ENCODE data around the gene TENM4.

Gene TENM4

DNA sequence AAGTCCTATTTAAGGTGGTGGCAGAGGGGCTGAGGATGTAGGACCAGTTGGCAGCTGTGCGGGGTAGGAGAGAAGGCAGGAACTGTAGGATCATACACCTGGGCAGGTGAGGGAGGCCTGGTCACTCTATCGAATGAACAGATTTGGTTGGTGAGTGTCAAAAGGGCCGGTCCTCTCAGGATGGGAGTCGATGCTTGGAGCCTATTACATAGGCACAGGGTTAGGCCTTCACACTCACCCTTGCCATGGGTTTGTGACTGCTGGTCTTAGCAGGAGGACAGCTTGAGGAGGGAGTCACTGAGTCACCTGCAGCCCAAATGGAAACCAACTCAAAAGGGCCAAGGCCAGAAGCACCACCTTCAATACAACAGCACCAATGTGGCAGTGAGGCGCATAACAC lies 786.0 kb downstream of the TENM4 start:
- no peak overlapping the region for H3K4me3 ChIP-seq (ENCODE audit: low read depth, low read length)
- TF ChIP-seq, protein P1, sequence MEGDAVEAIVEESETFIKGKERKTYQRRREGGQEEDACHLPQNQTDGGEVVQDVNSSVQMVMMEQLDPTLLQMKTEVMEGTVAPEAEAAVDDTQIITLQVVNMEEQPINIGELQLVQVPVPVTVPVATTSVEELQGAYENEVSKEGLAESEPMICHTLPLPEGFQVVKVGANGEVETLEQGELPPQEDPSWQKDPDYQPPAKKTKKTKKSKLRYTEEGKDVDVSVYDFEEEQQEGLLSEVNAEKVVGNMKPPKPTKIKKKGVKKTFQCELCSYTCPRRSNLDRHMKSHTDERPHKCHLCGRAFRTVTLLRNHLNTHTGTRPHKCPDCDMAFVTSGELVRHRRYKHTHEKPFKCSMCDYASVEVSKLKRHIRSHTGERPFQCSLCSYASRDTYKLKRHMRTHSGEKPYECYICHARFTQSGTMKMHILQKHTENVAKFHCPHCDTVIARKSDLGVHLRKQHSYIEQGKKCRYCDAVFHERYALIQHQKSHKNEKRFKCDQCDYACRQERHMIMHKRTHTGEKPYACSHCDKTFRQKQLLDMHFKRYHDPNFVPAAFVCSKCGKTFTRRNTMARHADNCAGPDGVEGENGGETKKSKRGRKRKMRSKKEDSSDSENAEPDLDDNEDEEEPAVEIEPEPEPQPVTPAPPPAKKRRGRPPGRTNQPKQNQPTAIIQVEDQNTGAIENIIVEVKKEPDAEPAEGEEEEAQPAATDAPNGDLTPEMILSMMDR (IDR thresholded peaks at IDR 0.05; ENCODE audit: borderline replicate concordance, insufficient read depth, low read depth, low read length) = no peak

DNA sequence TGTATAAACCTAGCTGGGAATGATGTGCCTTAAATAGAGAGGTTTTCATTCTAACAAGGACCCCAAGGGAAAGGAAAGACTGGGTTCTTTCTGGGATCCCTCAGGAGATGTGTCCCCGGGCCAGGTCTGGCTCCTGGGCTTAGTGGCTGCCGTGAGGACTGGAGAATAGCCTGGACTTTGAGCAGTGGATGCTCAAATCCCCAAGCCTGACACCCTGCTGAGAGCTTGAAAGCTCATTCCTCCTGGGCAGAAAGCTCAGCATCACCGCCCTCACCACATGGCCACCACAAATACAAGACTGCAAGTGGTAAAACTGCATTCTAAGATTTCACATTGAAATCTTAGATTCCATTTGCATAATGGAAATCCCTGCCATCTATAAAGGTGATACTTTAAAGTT lies 786.8 kb downstream of the TENM4 start:
- no peak overlapping the region for H3K4me3 ChIP-seq (ENCODE audit: low read depth, low read length)
- TF ChIP-seq, protein P1 (IDR thresholded peaks at IDR 0.05; ENCODE audit: borderline replicate concordance, insufficient read depth, low read depth, low read length) = no peak

DNA sequence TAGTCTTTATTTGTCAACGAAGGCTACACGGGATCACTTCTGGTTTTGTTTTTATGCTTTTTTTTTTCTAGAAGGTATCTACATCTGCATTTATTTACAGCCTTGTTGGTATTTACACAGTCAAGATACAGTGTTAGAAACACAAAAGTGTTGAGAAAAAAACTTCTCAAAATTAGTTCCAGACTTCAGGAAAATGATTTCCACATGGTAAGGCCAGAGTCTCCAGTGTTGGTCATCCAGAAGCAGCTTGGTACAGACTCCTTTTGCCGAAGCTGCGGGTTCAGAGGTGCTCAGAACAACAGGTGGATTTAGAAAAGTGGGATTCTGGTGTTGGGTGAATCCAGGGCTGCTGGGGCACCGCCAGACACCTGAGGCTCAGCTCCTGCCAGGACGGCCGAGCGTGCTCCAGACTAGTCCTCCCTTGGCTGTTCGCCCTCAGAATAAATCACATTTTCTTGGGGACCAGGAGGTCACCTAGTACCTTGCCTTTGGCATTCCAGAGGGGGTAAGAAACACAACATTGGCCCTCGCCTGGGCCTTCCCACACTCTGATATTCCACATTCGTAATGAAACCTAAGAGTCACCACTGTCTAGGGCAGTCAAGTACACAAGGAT lies 787.4 kb downstream of the TENM4 start:
- H3K4me3 ChIP-seq (ENCODE audit: low read depth, low read length) = no peak overlapping the region
- TF ChIP-seq, protein P1 (IDR thresholded peaks at IDR 0.05; ENCODE audit: borderline replicate concordance, insufficient read depth, low read depth, low read length) = no peak

DNA sequence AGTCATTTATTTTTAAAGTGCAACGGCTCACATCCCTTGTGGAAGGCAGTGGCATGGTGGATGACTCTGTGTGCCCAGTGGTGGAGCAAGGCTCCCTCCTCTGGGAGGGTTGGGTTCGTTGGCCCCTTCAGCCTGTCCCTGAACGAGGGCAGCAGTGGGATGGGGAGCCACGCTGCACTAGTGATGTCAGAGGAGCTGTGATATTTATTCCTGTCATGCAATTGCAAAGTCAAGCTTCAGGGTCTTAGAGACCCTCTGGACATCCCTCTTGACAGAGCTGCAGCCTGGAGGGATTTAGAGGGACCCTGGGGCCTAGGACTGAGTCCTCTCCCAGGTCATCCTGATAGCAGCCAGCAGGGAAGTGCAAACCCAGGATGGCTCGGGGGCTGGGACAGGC lies 788.0 kb downstream of the TENM4 start:
- TF ChIP-seq, protein P1 (IDR thresholded peaks at IDR 0.05; ENCODE audit: borderline replicate concordance, insufficient read depth, low read depth, low read length) = no peak
- H3K4me3 ChIP-seq (ENCODE audit: low read depth, low read length) = no peak overlapping the region

DNA sequence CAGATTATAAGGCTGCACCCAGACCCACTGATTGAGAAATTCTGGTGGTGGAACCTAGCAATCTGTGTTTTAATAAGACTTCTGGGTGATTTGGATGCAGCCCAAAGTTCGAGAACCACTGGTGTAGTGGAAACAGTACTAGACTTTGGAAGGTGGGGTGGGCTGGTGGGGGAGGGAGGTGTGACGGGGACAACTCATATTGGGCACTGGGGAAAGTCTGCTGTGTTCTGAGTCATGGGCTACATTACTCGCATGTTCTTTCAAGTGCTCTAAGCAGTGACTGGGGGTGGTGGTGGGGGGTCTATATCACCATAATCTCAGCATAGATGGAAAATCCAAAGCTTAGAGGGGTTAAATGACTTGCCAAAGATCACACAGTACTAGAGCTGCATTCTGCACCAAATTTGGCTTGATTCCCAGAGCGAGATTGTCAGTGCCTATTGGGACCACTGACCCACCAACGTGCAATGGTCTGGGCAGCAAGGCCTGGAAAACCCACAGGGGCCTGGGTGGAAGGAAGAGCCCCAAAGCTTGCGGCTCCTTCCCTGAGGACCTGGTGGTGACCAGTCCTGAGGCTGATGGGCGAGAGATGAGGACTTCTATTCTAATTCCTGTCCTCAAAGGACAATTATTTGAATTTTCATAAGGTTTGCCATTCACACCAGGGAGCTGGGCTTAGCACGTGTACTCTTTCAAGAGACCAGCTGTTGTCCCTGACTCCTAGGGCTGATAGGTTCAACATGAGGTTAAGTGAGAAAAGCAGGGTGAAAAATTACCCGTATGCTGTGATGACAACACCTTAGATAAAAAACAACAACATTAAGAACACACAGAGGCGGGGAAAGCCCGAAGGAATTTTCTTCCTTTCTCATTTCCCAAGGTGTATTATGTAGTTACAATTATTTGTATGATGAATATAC lies 788.6 kb downstream of the TENM4 start:
- H3K4me3 ChIP-seq (ENCODE audit: low read depth, low read length) = no peak overlapping the region
- TF ChIP-seq, protein P1 (IDR thresholded peaks at IDR 0.05; ENCODE audit: borderline replicate concordance, insufficient read depth, low read depth, low read length) = no peak

DNA sequence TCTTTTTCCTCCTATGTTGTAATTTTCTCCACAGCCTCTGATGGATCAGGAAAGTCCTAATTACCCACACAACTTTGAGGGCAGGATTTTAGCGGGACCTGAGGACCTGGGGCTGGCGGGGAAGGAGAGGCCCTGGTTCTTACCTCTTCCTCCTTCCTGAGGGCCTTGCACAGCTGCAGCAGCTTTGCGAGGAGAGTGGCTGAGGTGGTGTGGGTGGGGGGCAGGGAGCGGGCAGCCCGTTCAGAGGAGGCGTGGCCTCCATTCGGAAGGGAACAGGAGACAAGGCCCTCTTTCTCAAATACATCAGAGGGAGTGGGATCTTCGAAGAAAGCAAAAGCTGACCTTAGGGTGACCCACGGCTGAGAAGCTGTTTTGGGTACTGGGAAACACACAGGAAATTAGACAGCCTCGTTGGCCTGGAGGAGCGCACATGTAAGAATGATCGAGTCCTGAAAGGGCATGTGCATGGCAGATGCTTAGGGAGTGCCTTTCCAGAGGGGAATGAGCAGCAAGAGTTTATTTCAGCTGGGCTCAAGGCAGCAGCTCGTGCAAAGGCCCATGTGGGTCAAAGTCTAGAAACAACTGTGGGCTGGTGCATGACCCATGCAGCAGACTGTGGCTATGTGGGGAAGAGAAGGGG lies 789.6 kb downstream of the TENM4 start:
- TF ChIP-seq, protein P1 (IDR thresholded peaks at IDR 0.05; ENCODE audit: borderline replicate concordance, insufficient read depth, low read depth, low read length) = no peak
- no peak overlapping the region for H3K4me3 ChIP-seq (ENCODE audit: low read depth, low read length)

Data from GM12875 (cell line).